Astrocyte of the spinal cord (primary cell): Measurements from ENCODE around the gene P2RY13.

Experiments
- DNase-seq: peaks from one replicate; pipeline ENCODE4 v3.0.0; 2011; ENCODE audit warnings: low read depth, low spot score
- H3K4me3 ChIP-seq: 2 replicates; pipeline ENCODE4 v1.5.1; 2011; ENCODE audit warnings: low read depth, mild to moderate bottlenecking, low read length, moderate library complexity
- in situ Hi-C: cut with HindIII; loops from 2 replicates; pipeline ENCODE4 v1.10.0; 2017; ENCODE audit warnings: low sequenced_read_pairs
- TF ChIP-seq, protein P1 (sequence below): IDR thresholded peaks from 2 replicates; pipeline ENCODE4 v1.5.1; 2012; ENCODE audit warnings: low read depth, mild to moderate bottlenecking, low read length, inconsistent platforms

Gene P2RY13

DNA sequence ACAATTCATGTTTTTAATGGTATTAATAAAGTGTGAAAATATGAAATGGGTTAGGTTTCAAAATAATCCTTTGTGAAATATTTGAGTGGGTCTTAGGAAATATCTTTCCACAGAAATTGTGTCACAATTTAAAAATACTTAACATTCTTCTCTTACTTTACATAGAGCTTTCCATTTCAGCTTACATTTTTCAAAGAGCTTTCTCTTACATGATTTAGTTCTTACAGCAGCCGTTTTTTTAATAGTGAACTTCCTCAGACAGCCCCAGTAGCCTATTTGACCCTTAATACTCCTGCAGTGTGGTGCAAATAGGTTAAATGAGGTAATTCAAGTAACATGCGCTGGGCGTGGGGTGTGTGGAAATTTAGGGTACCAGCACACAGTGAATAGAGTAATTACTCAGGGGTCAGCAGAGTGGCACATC is 33.4 kb upstream of the P2RY13 start:
- DNase-seq, result no peak
- in situ Hi-C loops, result no loop called here
- TF ChIP-seq, protein P1, sequence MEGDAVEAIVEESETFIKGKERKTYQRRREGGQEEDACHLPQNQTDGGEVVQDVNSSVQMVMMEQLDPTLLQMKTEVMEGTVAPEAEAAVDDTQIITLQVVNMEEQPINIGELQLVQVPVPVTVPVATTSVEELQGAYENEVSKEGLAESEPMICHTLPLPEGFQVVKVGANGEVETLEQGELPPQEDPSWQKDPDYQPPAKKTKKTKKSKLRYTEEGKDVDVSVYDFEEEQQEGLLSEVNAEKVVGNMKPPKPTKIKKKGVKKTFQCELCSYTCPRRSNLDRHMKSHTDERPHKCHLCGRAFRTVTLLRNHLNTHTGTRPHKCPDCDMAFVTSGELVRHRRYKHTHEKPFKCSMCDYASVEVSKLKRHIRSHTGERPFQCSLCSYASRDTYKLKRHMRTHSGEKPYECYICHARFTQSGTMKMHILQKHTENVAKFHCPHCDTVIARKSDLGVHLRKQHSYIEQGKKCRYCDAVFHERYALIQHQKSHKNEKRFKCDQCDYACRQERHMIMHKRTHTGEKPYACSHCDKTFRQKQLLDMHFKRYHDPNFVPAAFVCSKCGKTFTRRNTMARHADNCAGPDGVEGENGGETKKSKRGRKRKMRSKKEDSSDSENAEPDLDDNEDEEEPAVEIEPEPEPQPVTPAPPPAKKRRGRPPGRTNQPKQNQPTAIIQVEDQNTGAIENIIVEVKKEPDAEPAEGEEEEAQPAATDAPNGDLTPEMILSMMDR, result no peak
- H3K4me3 ChIP-seq, result no peak overlapping the region

DNA sequence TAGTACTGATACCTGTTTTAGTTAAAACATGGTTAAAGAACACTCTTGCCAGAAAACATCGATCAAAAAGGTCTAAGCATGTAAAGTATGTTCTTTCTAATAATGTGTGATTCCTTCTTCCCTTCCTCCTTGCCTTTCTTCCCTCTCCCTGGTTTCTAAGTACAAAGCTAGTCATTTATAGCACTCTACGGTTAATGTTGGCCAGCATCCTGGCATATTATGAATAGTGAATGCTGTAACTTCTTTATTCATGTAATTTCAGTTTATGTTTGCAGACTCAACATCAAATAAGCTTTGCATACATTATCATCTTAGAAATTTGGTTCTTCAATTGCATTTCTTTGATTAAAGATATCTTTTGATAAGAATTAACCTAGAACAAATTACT is 28.1 kb upstream of the P2RY13 start:
- no peak overlapping the region for H3K4me3 ChIP-seq
- TF ChIP-seq, protein P1, result no peak
- in situ Hi-C loops, result no loop called here
- no peak for DNase-seq

DNA sequence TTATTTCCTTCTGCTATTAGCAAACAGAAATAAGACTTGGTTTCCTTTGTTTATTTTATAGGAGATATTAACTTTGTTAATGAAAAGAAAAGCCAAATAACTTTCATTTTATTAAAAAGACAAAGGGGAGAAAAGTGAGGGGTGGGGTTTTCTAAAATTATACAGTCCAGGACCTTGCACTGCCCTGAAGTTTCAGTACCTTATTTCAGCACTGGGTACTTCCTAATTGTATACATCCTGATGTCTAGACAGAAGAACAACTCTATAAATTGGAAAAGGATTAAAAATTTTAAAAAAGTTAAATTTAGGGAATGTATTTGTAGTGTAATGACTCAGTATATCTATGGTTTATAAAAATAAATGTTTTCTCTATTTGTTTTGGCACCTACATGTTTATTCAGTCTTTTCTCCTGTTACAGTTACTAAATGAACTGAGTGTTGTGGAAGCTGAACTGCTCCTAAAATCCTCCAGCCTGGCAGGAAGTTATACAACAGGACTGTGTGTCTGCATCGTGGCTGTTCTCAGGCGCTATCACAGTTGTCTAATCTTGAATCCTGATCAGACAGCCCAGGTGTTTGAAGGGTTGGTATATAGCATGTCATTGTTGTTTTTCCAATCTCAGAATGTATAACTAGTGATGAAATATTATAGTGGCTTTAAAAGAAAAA is 27.6 kb upstream of the P2RY13 start:
- peak; percentile 42 for DNase-seq
- H3K4me3 ChIP-seq, result no peak overlapping the region
- TF ChIP-seq, protein P1, result no peak
- in situ Hi-C loops, result no loop called here

DNA sequence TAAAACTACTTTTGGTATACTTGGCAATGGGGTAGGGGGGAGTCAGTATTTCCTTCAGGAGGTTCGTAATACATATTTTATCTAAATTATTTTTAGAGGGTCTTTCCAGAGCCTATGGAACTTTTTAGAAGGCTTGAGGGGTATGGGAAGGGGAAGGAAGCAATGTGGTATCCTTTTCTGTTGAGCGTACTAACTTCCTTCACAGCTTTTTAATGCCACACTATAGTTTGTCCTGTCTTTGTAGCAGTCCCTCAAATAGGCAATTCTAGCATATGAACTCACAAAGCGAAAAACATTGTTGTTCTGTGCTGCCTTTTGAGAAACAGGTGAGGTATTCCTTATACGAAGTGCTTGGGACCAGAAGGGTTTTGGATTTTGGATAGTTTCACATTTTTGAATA is 22.3 kb upstream of the P2RY13 start:
- H3K4me3 ChIP-seq, result no peak overlapping the region
- in situ Hi-C loops, result no loop called here
- no peak for DNase-seq
- TF ChIP-seq, protein P1, result no peak

DNA sequence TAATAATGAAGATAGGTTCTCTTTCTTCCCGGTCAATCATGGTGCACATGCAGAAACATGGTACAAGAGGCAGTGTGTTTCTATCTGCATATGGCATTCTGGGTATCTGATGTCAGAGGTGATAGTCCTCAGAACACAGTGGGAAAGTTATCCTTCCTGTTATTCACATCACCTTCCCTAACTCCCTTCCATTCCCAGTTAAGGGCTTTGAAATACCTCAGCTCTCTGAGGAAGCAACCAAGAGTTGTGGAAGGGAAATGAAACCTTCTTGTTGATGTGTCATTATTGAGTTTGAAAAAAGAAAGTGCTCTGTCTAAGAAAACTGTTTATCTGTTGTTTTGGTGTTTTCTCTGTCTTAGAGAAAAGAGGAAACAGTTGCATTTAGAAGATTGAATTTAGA is 21.9 kb upstream of the P2RY13 start:
- in situ Hi-C loops, result no loop called here
- TF ChIP-seq, protein P1, result no peak
- DNase-seq, result no peak
- no peak overlapping the region for H3K4me3 ChIP-seq

DNA sequence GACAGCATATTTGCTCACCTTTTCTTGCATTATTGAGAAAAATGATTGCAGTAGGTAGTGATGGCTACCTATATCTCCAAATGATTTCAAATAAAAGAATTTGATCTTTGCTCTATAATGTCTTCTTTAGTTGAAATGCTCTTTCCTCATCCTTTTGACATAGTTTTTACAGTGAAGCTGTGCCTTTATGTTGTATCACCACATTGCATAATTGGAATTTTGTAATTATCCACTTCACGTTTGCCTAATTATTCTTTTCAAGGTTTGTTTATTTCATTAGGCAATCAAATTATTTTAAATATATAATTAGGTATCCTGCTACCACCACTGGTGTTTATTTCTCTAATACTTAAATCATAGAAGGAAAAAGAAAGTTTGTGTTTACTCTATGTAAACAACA is 21.3 kb upstream of the P2RY13 start:
- in situ Hi-C loops, result no loop called here
- TF ChIP-seq, protein P1, result no peak
- no peak overlapping the region for H3K4me3 ChIP-seq
- no peak for DNase-seq

DNA sequence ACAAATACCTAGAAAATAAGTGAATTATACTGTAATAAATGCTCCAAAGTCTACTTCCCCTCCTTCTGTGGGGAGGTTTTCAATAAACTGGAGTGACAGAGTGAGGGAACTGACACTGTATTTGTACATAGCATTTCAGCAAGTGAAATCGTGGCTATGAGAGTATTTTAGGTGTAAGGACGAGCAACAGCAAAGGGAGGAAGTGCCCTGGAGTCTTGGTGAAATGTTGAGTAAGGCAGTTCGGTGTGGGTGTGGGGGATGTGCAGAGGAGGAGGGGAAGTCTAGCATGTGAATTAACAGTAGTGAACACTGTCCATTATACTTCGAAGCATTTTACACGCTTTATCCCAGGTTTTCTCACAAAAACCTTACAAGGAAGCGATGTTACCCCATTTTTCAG is 18.1 kb upstream of the P2RY13 start:
- in situ Hi-C loops, result no loop called here
- no peak overlapping the region for H3K4me3 ChIP-seq
- no peak for DNase-seq
- TF ChIP-seq, protein P1, result no peak
